Mammary epithelial cell (primary cell): Measurements from ENCODE around the gene ARFGAP1.

Source experiments
- EZH2 ChIP-seq: IDR thresholded peaks from 2 replicates; pipeline ENCODE4 v1.6.1; 2012; ENCODE audit warnings: low read length, inconsistent platforms, borderline replicate concordance
- TF ChIP-seq, protein P1 (sequence below), 2 donors: IDR thresholded peaks in 1 of 2; conservative IDR thresholded peaks in 1 of 2; 2 replicates each; pipeline ENCODE4 v1.5.1; 2011 to 2012; ENCODE audit warnings: inconsistent platforms in 2 of 2, low read length in 2 of 2, mild to moderate bottlenecking in 2 of 2, control low read depth in 1 of 2, low read depth in 1 of 2; ENCODE audit not compliant: insufficient read depth in 1 of 2; ENCODE audit errors: extremely low read depth in 1 of 2

DNA sequence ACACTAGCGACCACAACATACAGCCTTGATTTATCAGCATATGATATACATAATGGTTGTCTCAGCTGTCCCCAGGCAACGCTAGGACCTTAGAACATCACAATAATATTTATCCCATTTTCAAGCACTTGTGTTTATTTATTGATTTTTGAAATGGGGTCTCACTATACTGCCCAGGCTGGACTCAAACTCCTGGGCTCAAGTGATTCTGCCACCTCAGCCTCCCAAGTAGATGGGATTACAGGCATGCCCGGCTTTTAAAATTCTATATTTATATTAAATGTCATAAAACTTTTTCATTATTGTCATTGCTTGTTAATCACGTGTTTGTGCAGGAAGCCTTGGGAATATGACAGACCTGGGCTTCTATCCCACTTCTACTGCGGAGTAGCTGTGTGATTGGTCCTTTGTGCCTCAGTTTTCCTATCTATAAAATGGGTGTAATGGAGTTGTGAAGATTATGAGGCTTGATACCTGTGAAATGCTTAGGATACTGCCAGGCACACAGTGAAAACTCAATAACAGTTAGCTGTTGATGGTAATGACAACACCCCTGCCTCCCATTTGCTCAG is 30.6 kb downstream of the ARFGAP1 start:
- no peak for TF ChIP-seq EZH2
- TF ChIP-seq, protein P1, sequence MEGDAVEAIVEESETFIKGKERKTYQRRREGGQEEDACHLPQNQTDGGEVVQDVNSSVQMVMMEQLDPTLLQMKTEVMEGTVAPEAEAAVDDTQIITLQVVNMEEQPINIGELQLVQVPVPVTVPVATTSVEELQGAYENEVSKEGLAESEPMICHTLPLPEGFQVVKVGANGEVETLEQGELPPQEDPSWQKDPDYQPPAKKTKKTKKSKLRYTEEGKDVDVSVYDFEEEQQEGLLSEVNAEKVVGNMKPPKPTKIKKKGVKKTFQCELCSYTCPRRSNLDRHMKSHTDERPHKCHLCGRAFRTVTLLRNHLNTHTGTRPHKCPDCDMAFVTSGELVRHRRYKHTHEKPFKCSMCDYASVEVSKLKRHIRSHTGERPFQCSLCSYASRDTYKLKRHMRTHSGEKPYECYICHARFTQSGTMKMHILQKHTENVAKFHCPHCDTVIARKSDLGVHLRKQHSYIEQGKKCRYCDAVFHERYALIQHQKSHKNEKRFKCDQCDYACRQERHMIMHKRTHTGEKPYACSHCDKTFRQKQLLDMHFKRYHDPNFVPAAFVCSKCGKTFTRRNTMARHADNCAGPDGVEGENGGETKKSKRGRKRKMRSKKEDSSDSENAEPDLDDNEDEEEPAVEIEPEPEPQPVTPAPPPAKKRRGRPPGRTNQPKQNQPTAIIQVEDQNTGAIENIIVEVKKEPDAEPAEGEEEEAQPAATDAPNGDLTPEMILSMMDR (conservative IDR thresholded peaks at IDR 0.05 in 1 of 2, IDR thresholded peaks at IDR 0.05 in 1 of 2; ENCODE audit: extremely low read depth in 1 of 2, insufficient read depth in 1 of 2, low read depth in 1 of 2, low read length in 2 of 2): no peak
